Astrocyte (in vitro differentiated cells and primary cell): ENCODE data around the gene STAT3. TPM values are rescaled to one million over a fixed set of nuclear protein-coding genes. Genes with fewer than 3 reads are reported as not detected.
A peak's percentile ranks its signal among the peaks of the same experiment; 100 is the strongest.
"Not testable (repeated sequence)": the region's sequence is repeated elsewhere in the genome, so short reads cannot be mapped to it uniquely, and the experiment has no call there.

ENCODE experiments used
- DNase-seq: peaks from one replicate; pipeline ENCODE4 v3.0.0-alpha.2; 2010; ENCODE audit warnings: low read depth
- FAIRE-seq: peaks from 2 replicates; lab custom pipeline; 2011; peaks lifted over from hg19 to GRCh38; lab: Jason Lieb, UNC
- H2AFZ ChIP-seq: 2 replicates; pipeline ENCODE4 v1.6.0; 2012; ENCODE audit warnings: low read depth, low read length, inconsistent platforms
- H3K27ac ChIP-seq: 2 replicates; pipeline ENCODE4 v1.5.1; 2011; ENCODE audit warnings: low read depth, low read length, inconsistent platforms
- H3K27me3 ChIP-seq: 2 replicates; pipeline ENCODE4 v1.6.0; 2011; ENCODE audit warnings: low read length, inconsistent platforms; ENCODE audit not compliant: insufficient read depth
- H3K36me3 ChIP-seq: 2 replicates; pipeline ENCODE4 v1.5.1; 2011; ENCODE audit warnings: low read length, inconsistent platforms; ENCODE audit not compliant: insufficient read depth
- H3K4me1 ChIP-seq: 2 replicates; pipeline ENCODE4 v1.5.1; 2011; ENCODE audit warnings: low read length, inconsistent platforms; ENCODE audit not compliant: insufficient read depth
- H3K4me2 ChIP-seq: 2 replicates; pipeline ENCODE4 v1.6.0; 2012; ENCODE audit warnings: low read length, inconsistent platforms
- H3K4me3 ChIP-seq: 2 replicates; pipeline ENCODE4 v1.5.1; 2011; ENCODE audit warnings: low read depth, mild to moderate bottlenecking, low read length, inconsistent platforms; ENCODE audit not compliant: insufficient read depth
- H3K79me2 ChIP-seq: 2 replicates; pipeline ENCODE4 v1.6.0; 2012; ENCODE audit warnings: mild to moderate bottlenecking, low read length, inconsistent platforms; ENCODE audit not compliant: insufficient read depth
- H3K9ac ChIP-seq: 2 replicates; pipeline ENCODE4 v1.6.0; 2012; ENCODE audit warnings: mild to moderate bottlenecking, low read length, inconsistent platforms
- H3K9me3 ChIP-seq: 2 replicates; pipeline ENCODE4 v1.5.1; 2012; ENCODE audit warnings: low read depth, mild to moderate bottlenecking, low read length, inconsistent platforms; ENCODE audit not compliant: insufficient read depth
- H4K20me1 ChIP-seq: 2 replicates; pipeline ENCODE4 v1.6.0; 2012; ENCODE audit warnings: low read length, inconsistent platforms; ENCODE audit not compliant: insufficient read depth
- H3K27ac Mint-ChIP-seq: one replicate; pipeline ENCODE4 v1.8.0; 2021; ENCODE audit warnings: mild to moderate bottlenecking, mixed read lengths; ENCODE audit not compliant: unreplicated experiment
- H3K27me3 Mint-ChIP-seq: one replicate; pipeline ENCODE4 v1.8.0; 2021; ENCODE audit warnings: low read depth, mixed read lengths; ENCODE audit not compliant: unreplicated experiment
- H3K36me3 Mint-ChIP-seq: one replicate; pipeline ENCODE4 v1.8.0; 2021; ENCODE audit warnings: low read depth, mixed read lengths; ENCODE audit not compliant: unreplicated experiment
- H3K4me1 Mint-ChIP-seq: one replicate; pipeline ENCODE4 v1.8.0; 2021; ENCODE audit warnings: low read depth, mixed read lengths; ENCODE audit not compliant: unreplicated experiment
- H3K4me3 Mint-ChIP-seq: one replicate; pipeline ENCODE4 v1.8.0; 2021; ENCODE audit warnings: mild to moderate bottlenecking, moderate library complexity, mixed read lengths; ENCODE audit not compliant: unreplicated experiment
- H3K9me3 Mint-ChIP-seq: one replicate; pipeline ENCODE4 v1.8.0; 2021; ENCODE audit warnings: mild to moderate bottlenecking, mixed read lengths; ENCODE audit not compliant: unreplicated experiment
- CTCF ChIP-seq: IDR thresholded peaks from 2 replicates; pipeline ENCODE4 v1.5.1; 2011; ENCODE audit warnings: low read depth, mild to moderate bottlenecking, inconsistent platforms, low read length, moderate library complexity; ENCODE audit not compliant: insufficient read depth
- EZH2 ChIP-seq: IDR thresholded peaks from 2 replicates; pipeline ENCODE4 v1.6.1; 2012; ENCODE audit warnings: mild to moderate bottlenecking, low read length, inconsistent platforms; ENCODE audit not compliant: insufficient read depth
- total RNA-seq: library from RNA; stranded (reverse); gene quantifications from 2 replicates; pipeline ENCODE4 v1.2.1, GENCODE V29; 2021

Gene STAT3
- total RNA-seq, 1 donor from 2014 or later: 145 TPM

DNA sequence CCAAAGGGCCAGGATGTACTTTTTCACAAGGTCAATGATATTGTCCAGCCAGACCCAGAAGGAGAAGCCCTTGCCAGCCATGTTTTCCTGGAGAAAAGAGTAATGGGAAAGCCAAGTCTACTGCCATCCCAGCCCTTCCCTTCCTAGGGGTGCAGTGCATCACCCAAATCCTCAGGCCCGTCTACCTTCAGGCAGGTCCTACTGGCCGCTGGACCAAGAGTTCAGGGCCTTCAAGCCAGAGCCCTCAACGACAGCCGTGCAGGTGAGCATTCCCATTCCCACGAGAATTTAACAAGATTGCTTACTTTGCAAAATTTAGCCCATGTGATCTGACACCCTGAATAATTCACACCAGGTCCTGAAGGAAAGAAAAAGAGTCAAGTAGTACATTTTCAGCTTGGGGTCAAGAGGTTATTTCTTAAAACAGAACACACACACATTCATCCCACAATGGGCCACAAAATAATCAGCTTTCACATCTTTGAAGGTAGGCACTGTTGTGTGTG, 64.9 kb downstream of the STAT3 start:
- no peaks in the 10 kb centered on the region for H3K9me3 Mint-ChIP-seq
- no peaks in the 10 kb centered on the region for H3K27me3 Mint-ChIP-seq
- no peaks in the 10 kb centered on the region for H3K79me2 ChIP-seq
- H3K4me3 ChIP-seq: no peak overlapping the region
- H3K9ac ChIP-seq: no peak overlapping the region
- no peak overlapping the region for H3K27ac ChIP-seq
- H3K4me2 ChIP-seq: no peak overlapping the region
- H3K27ac Mint-ChIP-seq: peak overlapping the region; percentile 51
- H3K4me1 ChIP-seq: peaks cover 23% of the 10 kb centered on the region
- peaks cover 16% of the 10 kb centered on the region for H3K36me3 ChIP-seq
- H3K36me3 Mint-ChIP-seq: peaks cover 21% of the 10 kb centered on the region
- H3K4me1 Mint-ChIP-seq: peaks cover 16% of the 10 kb centered on the region
- DNase-seq: no peak
- no peak overlapping the region for H3K4me3 Mint-ChIP-seq
- TF ChIP-seq EZH2 (no peak), CTCF (no peak)
- H4K20me1 ChIP-seq: peaks cover 10% of the 10 kb centered on the region
- no peaks in the 10 kb centered on the region for H3K27me3 ChIP-seq
- H2AFZ ChIP-seq: no peak overlapping the region
- no peak for FAIRE-seq
- H3K9me3 ChIP-seq: no peaks in the 10 kb centered on the region

DNA sequence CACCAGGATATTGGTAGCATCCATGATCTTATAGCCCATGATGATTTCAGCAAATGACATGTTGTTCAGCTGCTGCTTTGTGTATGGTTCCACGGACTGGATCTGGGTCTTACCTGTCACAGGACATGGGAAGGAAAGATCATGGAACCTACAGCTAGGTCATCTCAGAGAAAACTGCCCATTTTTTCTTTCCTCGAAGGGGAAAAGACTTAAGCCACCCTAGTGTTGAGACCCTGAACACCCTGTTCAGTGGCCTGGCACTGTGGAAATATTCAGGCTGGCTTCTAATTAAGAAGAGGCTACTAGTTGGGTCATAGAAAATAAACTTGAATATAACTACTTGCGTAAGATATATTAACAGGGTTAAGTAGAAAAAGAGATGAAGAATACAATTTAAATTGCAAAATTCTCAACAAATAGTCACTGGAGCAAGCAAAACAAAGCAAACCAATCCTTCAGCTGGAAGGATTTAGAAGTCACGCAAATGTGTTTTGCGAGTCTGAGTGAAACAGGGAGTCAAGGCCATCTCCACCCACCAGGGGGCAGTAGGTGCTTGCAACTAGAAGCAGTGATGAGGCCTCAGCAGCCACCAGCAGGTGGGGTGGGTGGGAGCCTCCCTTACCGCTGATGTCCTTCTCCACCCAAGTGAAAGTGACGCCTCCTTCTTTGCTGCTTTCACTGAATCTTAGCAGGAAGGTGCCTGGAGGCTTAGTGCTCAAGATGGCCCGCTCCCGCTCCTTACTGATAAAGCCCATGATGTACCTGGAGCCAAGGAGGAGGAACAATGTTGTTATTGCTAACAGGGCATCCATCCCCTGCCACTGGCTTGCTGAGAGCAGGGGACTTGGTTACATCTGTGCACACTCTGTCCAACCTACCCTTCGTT, 65.6 kb downstream of the STAT3 start:
- Histone ChIP-seq H3K27me3 (no peaks in the 10 kb centered on the region), H3K27ac (no peak overlapping the region), H2AFZ (no peak overlapping the region), H4K20me1 (peaks cover 10% of the 10 kb centered on the region), H3K4me1 (peaks cover 23% of the 10 kb centered on the region), H3K9me3 (no peaks in the 10 kb centered on the region), H3K36me3 (peaks cover 16% of the 10 kb centered on the region), H3K9ac (peak overlapping the region; percentile 18), H3K79me2 (no peaks in the 10 kb centered on the region), H3K4me3 (no peak overlapping the region), H3K4me2 (no peak overlapping the region)
- peak; percentile 79 for DNase-seq
- FAIRE-seq: no peak
- Mint-ChIP-seq H3K4me1 (peaks cover 16% of the 10 kb centered on the region), H3K27me3 (no peaks in the 10 kb centered on the region), H3K9me3 (no peaks in the 10 kb centered on the region), H3K36me3 (peaks cover 21% of the 10 kb centered on the region), H3K27ac (peak overlapping the region; percentile 51), H3K4me3 (no peak overlapping the region)
- TF ChIP-seq CTCF (peak; percentile 99), EZH2 (no peak)

GRCh38 chr17:42321555-42321954, 66.7 kb downstream of the STAT3 start:
- H3K4me1 ChIP-seq: peaks cover 23% of the 10 kb centered on the region
- no peak overlapping the region for H3K4me2 ChIP-seq
- H3K4me3 ChIP-seq: no peak overlapping the region
- H3K36me3 ChIP-seq: peaks cover 25% of the 10 kb centered on the region
- DNase-seq (no peak), FAIRE-seq (no peak)
- Mint-ChIP-seq H3K4me3 (no peak overlapping the region), H3K27me3 (no peaks in the 10 kb centered on the region), H3K27ac (no peak overlapping the region), H3K4me1 (peaks cover 16% of the 10 kb centered on the region), H3K9me3 (no peaks in the 10 kb centered on the region), H3K36me3 (peaks cover 18% of the 10 kb centered on the region)
- peaks cover 19% of the 10 kb centered on the region for H4K20me1 ChIP-seq
- no peak overlapping the region for H2AFZ ChIP-seq
- no peaks in the 10 kb centered on the region for H3K9me3 ChIP-seq
- H3K27ac ChIP-seq: no peak overlapping the region
- no peak overlapping the region for H3K9ac ChIP-seq
- TF ChIP-seq CTCF: no peak
- no peak for TF ChIP-seq EZH2
- no peaks in the 10 kb centered on the region for H3K79me2 ChIP-seq
- no peaks in the 10 kb centered on the region for H3K27me3 ChIP-seq

- not testable (repeated sequence) for H3K4me2 ChIP-seq, H3K27me3 ChIP-seq, H3K79me2 ChIP-seq, H3K9ac ChIP-seq, DNase-seq, H3K4me1 Mint-ChIP-seq, H3K27ac ChIP-seq, H2AFZ ChIP-seq, H3K27me3 Mint-ChIP-seq, H3K4me3 ChIP-seq, H3K9me3 ChIP-seq, H3K4me3 Mint-ChIP-seq, H3K9me3 Mint-ChIP-seq, H3K4me1 ChIP-seq, FAIRE-seq, H3K27ac Mint-ChIP-seq
- peaks cover 15% of the 10 kb centered on the region for H3K36me3 Mint-ChIP-seq
- Histone ChIP-seq H3K36me3 (peaks cover 28% of the 10 kb centered on the region), H4K20me1 (peaks cover 15% of the 10 kb centered on the region)
Measured at GRCh38 chr17:42317967-42318366, 70.3 kb downstream of the STAT3 start.
